PFSK-1 (cell line): Measurements from ENCODE around the gene OR8J3.

Experiments used
- POLR2AphosphoS5 ChIP-seq: IDR thresholded peaks from 2 replicates; pipeline ENCODE4 v1.6.1; 2012; ENCODE audit warnings: low read depth, mild to moderate bottlenecking, control low read depth, low read length, moderate library complexity
- SIN3A ChIP-seq: IDR thresholded peaks from 2 replicates; pipeline ENCODE4 v1.6.1; 2012; ENCODE audit warnings: mild to moderate bottlenecking, low read length, moderate library complexity, borderline replicate concordance; ENCODE audit not compliant: insufficient read depth
- TAF1 ChIP-seq: IDR thresholded peaks from 2 replicates; pipeline ENCODE4 v1.6.1; 2012; ENCODE audit warnings: low read length, control low read depth, borderline replicate concordance; ENCODE audit not compliant: insufficient read depth

GRCh38 chr11:56152333-56152732 lies 12.3 kb upstream of the OR8J3 start:
- TF ChIP-seq POLR2AphosphoS5 (no peak), TAF1 (no peak), SIN3A (no peak)
